Right renal pelvis (tissue), 4 donors: ENCODE measurements around the gene BIRC3. TPM values are rescaled to one million over a fixed set of nuclear protein-coding genes. Genes with fewer than 3 reads are reported as not detected.
"Not testable (repeated sequence)": the region's sequence is repeated elsewhere in the genome, so short reads cannot be mapped to it uniquely, and the experiment has no call there.

Source experiments
- DNase-seq, 4 donors: peaks; one replicate each; pipeline ENCODE4 v3.0.0-alpha.2; 2013; ENCODE audit warnings: low read depth in 4 of 4, low spot score in 3 of 4, missing footprints in 1 of 4
- polyA plus RNA-seq, 4 donors: library from polyadenylated mRNA; unstranded; fragments of 120-200 nt; gene quantifications; one replicate each; pipeline ENCODE4 v1.2.1, GENCODE V29; 2013; ENCODE audit not compliant: insufficient read length in 4 of 4

Gene BIRC3
- polyA plus RNA-seq, 4 donors: 1.2 to 1.7 (median 1.5) TPM

DNA sequence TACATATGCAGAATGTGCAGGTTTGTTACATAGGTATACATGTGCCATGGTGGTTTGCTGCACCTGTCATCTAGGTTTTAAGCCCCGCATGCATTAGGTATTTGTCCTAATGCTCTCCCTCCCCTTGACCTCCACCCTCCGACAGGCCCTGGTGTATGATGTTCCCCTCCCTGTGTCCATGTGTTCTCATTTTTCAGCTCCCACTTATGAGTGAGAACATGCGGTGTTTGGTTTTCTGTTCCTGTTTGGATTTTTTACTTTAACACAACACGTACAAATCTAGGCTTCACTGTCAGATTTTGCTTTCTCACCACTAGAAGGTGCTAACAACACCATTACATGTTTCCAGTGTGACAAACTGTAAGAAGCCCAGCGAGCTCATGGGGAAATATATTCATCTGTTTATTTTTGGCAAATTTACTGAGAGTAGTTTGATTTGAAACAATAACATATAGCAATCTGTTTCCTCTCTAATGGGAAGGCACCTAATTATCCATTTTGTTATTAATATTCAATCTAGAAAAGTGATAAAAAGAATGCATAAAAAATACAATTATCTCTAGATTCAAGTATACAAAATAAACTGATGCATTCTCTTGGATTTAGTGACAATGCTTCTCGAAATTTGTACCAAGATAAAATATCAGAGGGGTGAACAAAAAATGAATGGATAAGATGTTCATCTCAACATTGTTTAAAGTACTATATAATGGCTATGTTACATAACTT is 23.2 kb upstream of the BIRC3 start:
- no peak for DNase-seq

DNA sequence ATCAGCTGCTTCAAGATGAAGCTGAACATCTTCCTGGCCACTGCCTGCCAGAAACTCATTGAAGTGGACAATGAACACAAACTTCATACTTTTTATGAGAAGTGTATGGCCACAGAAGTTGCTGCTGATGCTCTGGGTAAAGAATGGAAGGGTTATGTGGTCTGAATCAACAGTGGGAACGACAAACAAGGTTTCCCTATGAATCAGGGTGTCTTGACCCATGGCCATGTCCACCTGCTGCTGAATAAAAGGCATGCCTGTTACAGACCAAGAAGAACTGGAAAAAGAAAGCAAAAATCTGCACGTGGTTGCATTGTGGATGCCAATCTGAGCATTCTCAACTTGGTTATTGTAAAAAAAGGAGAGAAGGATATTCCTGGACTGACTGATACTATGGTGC is 22.2 kb upstream of the BIRC3 start:
- DNase-seq: no peak

DNA sequence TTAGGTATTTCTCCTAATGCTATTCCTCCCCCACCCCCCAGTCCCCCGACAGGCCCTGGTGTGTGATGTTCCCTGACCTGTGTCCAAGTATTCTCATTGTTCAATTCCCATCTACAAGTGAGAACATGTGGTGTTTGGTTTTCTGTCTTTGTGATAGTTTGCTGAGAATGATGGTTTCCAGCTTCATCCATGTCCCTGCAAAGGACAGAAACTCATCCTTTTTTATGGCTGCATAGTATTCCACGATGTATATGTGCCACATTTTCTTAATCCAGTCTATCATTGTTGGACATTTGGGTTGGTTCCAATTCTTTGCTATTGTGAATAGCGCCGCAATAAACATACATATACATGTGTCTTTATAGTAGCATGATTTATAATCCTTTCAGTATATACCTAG is 20.5 kb upstream of the BIRC3 start:
- DNase-seq: not testable (repeated sequence)

DNA sequence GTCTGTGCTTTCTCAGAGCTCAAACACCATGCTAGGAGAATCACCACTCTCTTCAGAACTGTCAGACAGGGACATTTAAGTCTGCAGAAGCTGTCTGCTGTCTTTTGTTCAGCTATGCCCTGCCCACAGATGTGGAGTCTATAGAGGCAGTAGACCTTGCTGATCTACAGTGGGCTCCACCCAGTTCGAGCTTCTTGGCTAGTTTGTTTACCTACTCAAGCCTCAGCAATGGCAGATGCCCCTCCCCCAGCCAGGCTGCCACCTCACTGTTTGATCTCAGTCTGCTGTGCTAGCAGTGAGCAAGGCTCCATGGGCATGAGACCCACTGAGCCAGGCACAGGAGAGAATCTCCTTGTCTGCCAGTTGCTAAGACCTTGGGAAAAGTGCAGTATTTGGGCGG is 16.4 kb upstream of the BIRC3 start:
- DNase-seq: not testable (repeated sequence)

DNA sequence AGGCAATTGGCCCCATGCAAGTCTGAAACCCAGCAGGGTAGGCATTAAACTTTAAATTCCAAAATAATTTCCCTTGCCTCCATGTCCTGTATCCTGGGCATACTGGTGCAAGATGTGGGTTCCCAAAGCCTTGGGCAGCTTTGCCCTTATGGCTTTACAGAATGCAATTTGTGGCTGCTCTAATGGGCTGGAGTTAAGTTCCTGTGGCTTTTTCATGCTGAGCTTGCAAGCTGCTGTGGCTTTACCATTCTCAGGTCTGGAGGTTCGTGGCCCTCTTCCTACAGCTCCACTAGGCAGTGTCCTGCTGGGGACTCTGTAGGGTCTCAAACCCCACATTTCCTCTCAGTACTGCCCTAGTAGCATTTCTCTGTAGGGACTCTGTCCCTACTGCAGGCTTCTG is 15.0 kb upstream of the BIRC3 start:
- DNase-seq: no peak

DNA sequence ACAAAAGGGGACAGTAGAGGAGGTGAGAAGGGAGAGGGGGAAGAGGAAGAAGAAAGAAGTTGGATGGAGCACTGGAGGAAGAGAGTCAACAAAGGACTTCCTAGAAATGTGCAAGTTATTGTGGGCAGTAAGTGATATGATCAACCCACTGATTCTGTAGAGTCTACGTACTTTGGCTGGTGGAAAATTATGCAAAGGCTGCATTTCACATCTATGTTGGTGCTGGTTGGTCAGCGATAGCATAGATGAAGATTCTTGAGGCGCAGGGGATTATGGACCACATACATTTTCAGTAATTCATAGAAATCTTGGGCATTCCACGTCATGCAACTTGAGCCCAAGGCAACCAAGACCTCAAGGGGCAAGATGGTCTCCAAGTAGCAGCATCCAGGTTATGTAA is 12.6 kb upstream of the BIRC3 start:
- no peak for DNase-seq

DNA sequence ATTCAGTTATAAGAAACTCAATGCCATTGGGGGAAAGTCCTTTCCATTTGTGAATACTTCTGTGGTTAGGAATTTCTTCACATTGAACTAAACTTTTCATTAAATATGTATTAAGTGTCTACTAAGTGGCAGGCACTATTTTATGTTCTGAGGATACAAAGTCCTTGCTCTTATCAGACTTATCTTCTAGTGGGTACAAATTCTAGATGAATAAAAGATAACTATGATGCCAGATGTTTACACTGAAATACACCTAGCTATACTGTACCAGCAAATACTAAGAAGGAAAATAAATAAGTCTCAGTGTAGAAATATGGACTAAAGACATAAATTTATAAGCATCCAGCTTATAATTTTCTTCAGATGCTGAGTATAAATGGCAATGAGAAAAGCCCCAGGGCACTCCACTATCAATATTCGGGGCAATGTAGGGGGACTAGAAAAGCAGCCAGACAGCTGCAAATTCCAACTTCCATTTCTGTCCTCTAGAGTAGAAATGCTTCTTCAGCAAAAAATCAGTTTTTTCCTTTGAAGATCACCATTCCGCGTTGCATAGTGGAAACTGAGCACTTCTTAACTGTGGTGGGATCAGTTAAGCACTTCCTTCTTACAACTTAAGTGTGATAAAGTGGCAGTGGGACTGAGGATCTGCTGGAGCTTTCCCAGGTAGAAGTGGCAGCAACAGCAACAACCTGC is 11.8 kb upstream of the BIRC3 start:
- no peak for DNase-seq

DNA sequence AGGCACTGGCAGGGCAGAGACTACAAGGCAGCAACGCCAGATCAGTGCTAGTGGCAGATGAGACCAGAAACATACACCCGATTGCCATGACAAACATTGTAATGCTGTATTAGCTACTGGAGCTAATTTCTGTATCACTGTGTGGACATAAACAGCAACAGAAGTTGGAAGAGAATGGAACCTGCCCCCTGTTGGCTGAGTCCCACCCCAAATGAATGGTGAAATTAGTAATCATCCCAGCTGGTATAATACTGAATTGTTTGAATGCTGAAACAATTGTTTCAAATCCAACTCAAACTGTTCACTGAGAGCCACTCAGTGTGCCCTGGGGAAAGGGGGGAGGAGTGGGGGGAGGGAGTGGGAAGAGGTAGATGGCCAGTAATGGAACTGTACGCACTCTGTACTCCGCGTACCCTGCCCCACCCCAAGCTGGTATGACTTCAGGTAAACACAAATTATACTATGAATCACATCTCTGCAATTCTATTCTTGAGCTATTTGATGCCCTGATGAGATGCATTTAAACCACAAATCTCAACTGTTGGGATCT is 11.2 kb upstream of the BIRC3 start:
- no peak for DNase-seq

DNA sequence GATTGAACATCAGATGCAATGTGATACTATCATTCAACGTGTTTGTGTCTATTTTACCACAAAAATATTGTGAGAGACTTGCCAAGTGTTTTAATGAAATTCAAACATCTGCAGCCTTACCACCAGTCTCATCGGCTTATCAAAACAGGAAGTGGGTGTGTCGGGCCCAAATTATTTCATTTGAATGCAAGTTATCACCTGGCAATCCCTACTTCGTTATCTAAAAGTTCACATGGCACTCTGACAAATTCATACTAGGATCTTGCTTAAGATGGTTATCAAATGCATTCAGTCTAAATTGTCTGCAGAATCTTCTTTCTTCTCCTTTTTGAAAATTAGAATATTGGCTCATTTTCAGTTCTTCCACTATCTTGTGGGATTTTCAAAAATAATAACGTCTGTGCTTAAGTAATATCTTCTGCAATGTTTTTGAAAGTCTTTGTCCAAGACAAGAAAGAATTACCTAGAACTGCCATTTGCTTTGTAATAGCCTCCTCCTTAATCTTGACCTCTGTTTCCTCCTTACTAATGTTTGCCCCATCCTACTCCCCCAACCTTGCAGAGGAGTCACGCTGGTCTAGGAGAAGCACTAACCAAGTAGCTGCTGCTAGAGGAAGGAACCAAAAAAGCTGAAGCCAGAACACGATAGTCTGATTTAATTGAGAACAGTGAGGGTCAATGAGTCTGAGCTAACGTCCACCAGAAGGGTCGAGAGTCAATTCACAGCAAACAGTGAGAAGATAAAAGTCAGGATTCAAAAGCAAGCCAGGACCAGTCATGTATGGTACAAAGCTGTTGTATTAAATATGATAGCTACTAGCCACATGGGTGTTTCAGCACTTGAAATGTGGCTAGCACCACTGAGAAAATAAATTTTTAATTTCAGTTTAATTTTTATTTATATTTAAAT is 10.2 kb upstream of the BIRC3 start:
- DNase-seq: no peak

DNA sequence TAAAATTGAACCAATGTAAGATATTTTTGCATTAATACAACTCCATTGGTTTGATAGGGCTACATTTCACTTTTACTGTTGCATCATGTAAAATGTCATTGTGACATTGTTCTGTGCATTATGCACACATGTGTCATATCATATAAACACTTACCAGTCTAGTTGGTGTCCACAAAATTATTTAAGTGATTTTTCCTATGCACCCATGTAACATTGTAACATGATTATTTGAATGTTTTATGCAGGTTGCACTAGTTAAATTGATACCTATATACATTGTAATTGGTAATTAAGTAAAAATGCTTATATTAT is 9.6 kb upstream of the BIRC3 start:
- DNase-seq: no peak

DNA sequence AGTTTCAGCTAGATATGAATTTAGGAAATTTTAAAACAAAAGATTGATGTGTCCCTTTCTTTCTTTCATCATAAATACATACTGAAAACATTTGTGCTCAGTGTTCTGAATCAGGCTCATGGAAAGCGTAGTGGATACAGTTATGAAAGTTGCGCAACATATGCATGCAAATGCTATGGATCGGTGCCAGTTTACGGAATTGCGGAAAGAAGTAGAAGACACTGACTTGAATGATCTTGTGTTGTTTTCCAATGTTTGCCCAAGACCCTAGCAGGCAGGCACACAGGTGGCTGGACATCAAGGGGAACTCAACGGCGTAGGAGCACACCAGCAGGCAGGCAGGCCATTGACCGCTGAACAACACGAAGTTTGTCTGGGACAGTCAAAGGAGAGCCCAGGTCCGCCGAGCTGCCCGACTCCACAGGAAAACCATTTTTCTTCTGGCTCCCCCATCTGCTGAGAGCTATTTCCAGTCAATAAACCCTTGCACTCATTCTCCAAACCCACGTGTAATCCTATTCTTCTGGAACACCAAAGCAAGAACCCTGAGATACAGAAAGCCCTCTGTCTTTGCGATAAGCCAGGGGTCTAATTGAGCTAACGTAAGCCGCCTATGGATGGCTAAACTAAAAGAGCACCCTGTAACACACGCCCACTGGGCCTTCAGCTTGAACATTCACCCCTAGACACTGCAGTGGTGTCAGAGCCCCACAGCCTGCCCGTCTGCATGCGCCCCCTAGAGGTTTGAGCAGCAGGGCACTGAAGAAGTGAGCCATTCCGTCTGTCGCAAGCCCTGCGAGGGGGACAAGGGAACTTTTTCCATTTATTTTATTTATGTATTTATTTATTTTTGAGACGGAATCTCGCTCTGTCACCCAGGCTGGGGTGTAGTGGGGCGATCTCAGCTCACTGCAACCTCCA is 7.4 kb upstream of the BIRC3 start:
- no peak for DNase-seq

DNA sequence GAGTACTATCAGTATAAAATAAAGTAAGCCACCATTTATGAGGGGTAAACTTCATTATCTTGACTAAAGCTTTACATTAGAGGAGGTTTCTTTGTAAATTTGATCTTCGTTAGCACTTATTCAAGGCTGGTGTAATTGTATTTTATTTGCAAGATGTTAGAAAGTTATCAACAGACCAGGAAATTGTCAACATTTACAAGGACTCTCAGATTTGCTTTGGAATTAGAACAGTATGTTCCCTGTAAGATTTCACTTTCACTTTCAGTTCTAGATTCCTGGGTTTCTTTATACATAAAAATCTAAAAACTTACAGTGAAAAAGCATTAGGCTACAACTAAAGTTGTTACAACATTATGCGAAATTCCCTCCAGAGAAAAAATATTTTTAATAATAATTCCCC is 4.6 kb upstream of the BIRC3 start:
- DNase-seq: no peak

DNA sequence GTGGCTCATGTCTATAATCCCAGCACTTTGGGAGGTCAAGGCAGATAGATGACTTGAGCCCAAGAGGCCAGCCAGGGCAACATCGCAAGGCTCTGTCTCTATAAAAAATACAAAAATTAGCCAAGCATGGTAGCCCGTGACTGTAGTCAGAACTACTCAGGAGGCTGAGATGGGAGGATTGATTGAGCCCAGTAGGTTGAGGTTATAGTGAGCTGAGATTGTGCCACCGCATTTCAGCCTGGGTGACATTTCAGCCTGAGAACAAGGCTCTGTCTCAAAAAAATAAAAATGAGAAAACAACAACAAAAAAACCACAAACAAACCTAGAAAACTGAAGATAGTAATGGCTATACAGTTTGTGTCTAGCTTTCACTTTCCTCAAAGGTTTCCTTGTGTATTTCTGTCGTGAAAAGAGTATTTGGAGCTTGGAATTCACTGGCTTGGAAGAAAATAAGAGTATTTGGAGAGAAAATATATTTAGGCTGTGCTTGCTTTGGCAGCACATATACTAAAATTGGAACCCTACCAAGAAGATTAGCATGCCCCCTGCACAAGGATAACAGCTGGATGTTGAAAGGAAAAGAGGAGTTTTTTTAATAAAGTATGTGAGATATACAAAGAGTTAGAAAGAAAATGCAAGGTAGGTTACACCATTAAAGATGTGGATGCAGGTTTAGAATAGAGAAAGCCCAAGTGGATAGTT is 3.9 kb upstream of the BIRC3 start:
- DNase-seq: no peak

DNA sequence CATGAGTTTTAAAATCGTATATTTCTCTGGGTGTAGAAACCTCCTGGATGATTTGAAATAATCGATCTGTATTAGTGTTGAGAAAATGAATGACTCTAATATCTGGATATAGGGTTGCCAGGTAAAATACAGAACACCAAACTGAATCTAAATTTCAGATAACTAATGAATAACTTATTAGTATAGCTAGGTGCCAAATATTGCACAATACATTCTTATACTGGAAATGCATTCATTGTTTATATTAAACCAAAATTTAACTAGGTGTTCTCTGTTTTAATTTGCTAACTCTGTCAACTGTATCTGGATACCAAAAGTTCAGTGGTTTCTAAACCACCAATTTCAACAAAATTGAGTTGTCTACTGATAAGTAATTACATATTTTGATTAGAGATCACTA is 2.5 kb upstream of the BIRC3 start:
- no peak for DNase-seq

DNA sequence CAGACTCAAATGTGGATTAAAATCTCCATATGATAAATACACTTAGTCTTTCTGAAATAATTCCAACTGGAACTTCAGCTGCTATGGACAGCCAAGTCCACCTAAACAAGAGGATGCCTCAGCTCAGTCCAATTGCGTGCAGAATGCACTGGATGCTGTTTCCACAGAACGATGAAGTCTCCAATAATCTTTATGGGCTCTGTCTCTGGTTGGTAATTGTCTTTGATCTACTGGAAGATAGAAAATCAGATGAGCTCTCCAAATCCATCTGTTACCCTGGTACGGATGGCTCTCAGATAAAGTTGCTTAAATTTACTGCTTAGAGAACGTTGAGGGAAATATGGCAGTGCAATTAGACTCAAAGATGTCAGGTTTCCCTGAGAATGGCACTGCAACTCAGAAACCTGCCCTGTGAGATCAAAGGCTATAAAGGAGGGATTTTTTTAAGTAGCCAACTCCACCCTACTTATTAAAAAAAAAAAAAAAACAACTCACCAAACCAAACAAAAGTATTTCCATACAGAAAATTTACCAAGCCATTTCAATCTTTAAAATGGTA is 859 bp upstream of the BIRC3 start:
- no peak for DNase-seq

DNA sequence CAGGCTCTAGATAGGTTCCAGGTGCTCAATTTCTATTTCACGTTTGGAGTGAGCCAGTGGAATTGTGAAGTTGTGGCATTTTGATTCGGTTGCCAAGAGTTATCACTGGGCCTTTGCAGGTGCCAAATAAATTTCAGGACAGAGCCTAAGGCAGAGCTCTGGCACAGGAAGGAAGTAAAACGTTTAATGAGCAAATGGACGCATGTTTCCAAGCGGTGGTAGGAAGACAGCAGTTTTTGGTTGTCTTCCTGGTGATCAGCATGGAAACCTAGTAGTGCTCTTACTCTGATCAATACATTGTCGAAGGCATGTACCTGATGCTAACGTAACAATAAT is 452 bp downstream of the BIRC3 start:
- no peak for DNase-seq

DNA sequence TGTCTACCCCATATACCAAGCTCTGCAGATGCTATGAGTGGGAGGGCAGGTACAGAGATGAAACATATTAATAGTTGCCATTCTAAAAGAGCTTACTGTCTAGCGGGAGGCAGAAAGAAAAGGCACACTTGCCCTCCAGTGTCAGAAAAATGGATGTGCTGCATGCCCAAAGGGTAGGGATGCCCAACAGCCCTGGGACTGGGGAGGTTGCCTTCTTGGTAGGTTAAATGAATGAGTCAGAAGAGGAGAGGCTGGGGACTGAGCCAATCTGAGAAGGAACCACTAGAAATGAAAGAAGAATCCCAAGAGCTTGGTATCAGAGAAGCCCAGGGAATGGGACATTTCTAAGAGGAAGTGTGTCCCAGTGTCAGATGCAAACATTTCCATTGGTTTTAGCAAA is 1.2 kb downstream of the BIRC3 start:
- DNase-seq: no peak

DNA sequence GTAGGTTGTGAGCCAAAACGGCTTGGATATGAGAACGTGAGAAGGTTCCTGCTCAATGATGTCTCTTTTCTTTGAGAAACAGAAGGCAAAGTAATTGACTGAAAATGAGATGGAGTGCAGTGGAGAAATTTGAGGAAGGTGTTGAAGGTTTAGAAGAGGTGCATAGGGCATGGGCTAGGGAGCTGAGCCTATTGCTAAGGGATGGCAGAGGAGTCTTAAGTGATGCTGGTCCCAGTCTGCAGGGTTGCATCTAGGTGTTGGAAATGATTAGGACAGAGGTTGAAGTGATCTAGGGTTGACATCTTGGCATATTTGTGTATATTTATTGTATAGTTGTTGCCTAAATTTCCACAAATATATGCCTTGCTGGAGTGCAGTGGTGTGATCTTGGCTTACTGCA is 2.3 kb downstream of the BIRC3 start:
- no peak for DNase-seq

DNA sequence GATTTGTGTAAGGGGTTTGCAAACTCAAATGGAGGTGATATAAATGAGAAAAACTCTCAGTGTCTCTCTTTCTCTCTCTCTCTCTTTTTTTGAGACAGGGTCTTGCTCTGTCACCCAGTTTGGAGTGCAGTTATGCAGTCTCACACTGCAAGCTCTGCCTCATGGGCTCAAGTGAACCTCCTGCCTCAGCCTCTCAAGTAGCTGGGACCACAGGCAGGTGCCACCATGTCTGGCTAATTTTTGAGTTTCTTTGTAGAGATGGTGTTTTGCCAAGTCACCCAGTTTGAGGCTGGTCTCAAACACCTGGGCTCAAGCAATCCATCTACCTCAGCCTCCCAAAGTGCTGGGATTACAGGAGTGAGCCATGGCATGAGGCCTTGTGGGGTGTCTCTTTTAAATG is 2.9 kb downstream of the BIRC3 start:
- no peak for DNase-seq

DNA sequence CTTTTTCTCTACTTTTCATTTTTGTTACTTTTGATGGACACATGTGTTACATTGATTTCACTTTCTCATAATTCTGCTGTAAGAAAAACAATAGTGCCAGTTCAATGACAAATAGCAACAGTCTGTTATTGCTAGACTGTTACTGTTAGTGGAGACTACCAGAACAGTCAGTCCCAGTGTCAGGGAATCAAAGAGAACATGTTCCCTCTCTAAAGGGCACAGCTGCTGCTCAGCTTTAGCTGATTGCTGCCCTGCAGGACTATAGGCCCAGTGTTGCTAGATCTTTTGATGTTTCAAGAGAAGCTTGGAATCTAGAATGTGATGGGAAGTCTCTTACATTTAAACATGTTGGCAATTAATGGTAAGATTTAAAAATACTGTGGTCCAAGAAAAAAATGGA is 3.4 kb downstream of the BIRC3 start:
- DNase-seq: no peak
